Measurements from ENCODE around the gene EIF4E2.

EIF4E2 gene

DNA sequence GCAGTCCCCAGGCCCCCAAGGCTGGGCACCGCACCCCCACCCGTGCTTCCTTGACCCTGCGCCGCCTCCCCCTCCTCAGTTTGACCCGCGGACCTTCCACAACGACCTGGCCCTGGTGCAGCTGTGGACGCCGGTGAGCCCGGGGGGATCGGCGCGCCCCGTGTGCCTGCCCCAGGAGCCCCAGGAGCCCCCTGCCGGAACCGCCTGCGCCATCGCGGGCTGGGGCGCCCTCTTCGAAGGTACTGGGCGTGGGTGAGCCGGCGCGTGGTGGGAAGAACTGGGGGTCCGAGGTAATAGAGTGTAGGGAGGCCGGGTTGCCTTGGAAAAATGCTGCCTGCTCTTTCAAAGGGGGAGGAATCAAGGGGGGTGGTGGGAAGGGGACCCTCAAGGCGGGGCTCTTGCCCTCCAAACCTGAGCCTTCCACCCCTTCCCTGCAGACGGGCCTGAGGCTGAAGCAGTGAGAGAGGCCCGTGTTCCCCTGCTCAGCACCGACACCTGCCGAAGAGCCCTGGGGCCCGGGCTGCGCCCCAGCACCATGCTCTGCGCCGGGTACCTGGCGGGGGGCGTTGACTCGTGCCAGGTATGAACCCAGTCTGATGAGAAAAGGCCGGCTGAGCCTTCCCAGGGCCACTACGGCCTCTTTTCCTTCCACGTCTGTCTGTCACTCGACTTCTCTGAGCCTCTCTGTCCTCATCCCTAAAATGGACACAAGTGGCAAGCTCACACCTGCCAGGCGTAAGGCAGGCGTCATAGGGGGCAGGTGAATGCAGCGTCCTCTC is 27.7 kb upstream of the EIF4E2 start:
- Histone ChIP-seq H3K27ac (ENCODE audit: low read depth, low read length) (no peak overlapping the region), H4K12ac (ENCODE audit: low read depth, low read length) (no peak overlapping the region), H3K14ac (ENCODE audit: low read length) (no peak overlapping the region), H3K36me3 (ENCODE audit: control insufficient read depth in 1 of 2, insufficient read depth in 2 of 2, low read length in 2 of 2) (no peaks in the 10 kb centered on the region), H3K4ac (ENCODE audit: low read depth, low read length) (no peak overlapping the region), H3K4me1 (ENCODE audit: control insufficient read depth in 1 of 2, insufficient read depth in 2 of 2, low read length in 2 of 2) (peaks cover 0 to 6% of the 10 kb centered on the region in 2 experiments), H3K79me1 (ENCODE audit: low read length) (no peaks in the 10 kb centered on the region), H3K9ac (ENCODE audit: low read length) (no peak overlapping the region), H3K23ac (ENCODE audit: low read length) (no peak overlapping the region), H3K9me3 (ENCODE audit: insufficient read depth, low read depth, low read length) (peaks cover 2% of the 10 kb centered on the region), H2BK120ac (ENCODE audit: insufficient read depth, low read length, poor library complexity) (no peak overlapping the region), H3K27me3 (ENCODE audit: insufficient read depth, low read length) (peaks cover 29% of the 10 kb centered on the region), H3K79me2 (ENCODE audit: control insufficient read depth, insufficient read depth, low read length, poor library complexity) (no peaks in the 10 kb centered on the region), H4K91ac (ENCODE audit: low read depth, low read length) (no peak overlapping the region), H3K18ac (ENCODE audit: low read length) (no peak overlapping the region), H2BK5ac (ENCODE audit: low read depth, low read length, poor library complexity) (no peak overlapping the region), H2BK12ac (ENCODE audit: low read length) (no peak overlapping the region), H3K4me3 (ENCODE audit: low read depth, low read length) (no peak overlapping the region), H3K4me2 (ENCODE audit: low read length) (no peak overlapping the region), H4K8ac (ENCODE audit: low read depth, low read length) (no peak overlapping the region), H2AK5ac (ENCODE audit: low read length) (no peak overlapping the region), H2AFZ (ENCODE audit: insufficient read depth, low read length, poor library complexity) (no peak overlapping the region)
- WGBS (ENCODE audit: extremely low coverage, insufficient coverage, insufficient read length) = no CpG with 5 or more reads among the region's 46 CpGs
- no peak for DNase-seq

DNA sequence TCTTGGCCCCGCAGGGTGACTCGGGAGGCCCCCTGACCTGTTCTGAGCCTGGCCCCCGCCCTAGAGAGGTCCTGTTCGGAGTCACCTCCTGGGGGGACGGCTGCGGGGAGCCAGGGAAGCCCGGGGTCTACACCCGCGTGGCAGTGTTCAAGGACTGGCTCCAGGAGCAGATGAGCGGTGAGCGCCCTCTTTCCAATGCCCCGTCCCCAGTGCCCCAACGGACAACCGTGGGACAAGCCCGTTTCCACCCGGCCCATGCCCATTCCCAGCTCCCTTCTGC is 27.1 kb upstream of the EIF4E2 start:
- Histone ChIP-seq H3K36me3 (ENCODE audit: control insufficient read depth in 1 of 2, insufficient read depth in 2 of 2, low read length in 2 of 2) (no peaks in the 10 kb centered on the region), H3K79me1 (ENCODE audit: low read length) (no peaks in the 10 kb centered on the region), H4K12ac (ENCODE audit: low read depth, low read length) (no peak overlapping the region), H3K23ac (ENCODE audit: low read length) (no peak overlapping the region), H3K4me3 (ENCODE audit: low read depth, low read length) (peak overlapping the region; percentile 12), H2AFZ (ENCODE audit: insufficient read depth, low read length, poor library complexity) (no peak overlapping the region), H3K27me3 (ENCODE audit: insufficient read depth, low read length) (peaks cover 29% of the 10 kb centered on the region), H4K8ac (ENCODE audit: low read depth, low read length) (no peak overlapping the region), H3K18ac (ENCODE audit: low read length) (no peak overlapping the region), H2BK5ac (ENCODE audit: low read depth, low read length, poor library complexity) (no peak overlapping the region), H2AK5ac (ENCODE audit: low read length) (no peak overlapping the region), H4K91ac (ENCODE audit: low read depth, low read length) (no peak overlapping the region), H3K4me1 (ENCODE audit: control insufficient read depth in 1 of 2, insufficient read depth in 2 of 2, low read length in 2 of 2) (peaks cover 2 to 6% of the 10 kb centered on the region in 2 experiments), H3K79me2 (ENCODE audit: control insufficient read depth, insufficient read depth, low read length, poor library complexity) (no peaks in the 10 kb centered on the region), H3K27ac (ENCODE audit: low read depth, low read length) (no peak overlapping the region), H3K14ac (ENCODE audit: low read length) (no peak overlapping the region), H3K4me2 (ENCODE audit: low read length) (peak overlapping the region; percentile 79), H3K4ac (ENCODE audit: low read depth, low read length) (no peak overlapping the region), H3K9me3 (ENCODE audit: insufficient read depth, low read depth, low read length) (peaks cover 2% of the 10 kb centered on the region), H2BK12ac (ENCODE audit: low read length) (no peak overlapping the region), H3K9ac (ENCODE audit: low read length) (no peak overlapping the region), H2BK120ac (ENCODE audit: insufficient read depth, low read length, poor library complexity) (no peak overlapping the region)
- DNase-seq = no peak
- no CpG with 5 or more reads among the region's 16 CpGs for WGBS (ENCODE audit: extremely low coverage, insufficient coverage, insufficient read length)

DNA sequence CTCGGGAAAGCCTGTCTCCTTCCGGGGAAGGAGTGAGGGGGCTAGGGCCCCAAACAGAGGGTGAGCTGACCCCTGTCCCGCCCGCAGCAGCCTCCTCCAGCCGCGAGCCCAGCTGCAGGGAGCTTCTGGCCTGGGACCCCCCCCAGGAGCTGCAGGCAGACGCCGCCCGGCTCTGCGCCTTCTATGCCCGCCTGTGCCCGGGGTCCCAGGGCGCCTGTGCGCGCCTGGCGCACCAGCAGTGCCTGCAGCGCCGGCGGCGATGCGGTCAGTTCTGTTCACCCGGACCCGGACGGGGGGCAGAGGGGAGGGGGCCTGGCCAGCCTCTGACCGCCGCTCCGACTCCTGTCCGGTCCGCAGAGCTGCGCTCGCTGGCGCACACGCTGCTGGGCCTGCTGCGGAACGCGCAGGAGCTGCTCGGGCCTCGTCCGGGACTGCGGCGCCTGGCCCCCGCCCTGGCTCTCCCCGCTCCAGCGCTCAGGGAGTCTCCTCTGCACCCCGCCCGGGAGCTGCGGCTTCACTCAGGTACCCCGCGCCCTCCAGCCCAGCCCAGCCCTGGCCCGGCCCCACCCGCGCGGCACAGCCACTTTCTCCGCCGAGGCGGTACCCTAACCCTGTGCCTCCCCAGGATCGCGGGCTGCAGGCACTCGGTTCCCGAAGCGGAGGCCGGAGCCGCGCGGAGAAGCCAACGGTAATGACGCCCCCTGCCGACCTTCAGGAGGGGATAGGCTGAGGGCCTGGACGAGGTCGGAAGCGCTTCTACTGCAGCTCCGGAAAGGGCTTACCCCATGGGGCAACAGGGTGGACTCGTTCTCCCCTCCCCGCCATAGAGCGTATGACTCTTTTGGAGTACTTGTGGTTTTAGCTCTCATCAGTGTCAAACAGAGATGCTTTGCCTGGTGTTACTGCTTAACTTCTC is 26.5 kb upstream of the EIF4E2 start:
- Histone ChIP-seq H3K4me3 (ENCODE audit: low read depth, low read length) (peak overlapping the region; percentile 47), H3K4me1 (ENCODE audit: control insufficient read depth in 1 of 2, insufficient read depth in 2 of 2, low read length in 2 of 2) (peaks cover 2 to 6% of the 10 kb centered on the region in 2 experiments), H3K9ac (ENCODE audit: low read length) (no peak overlapping the region), H3K9me3 (ENCODE audit: insufficient read depth, low read depth, low read length) (peaks cover 2% of the 10 kb centered on the region), H2AK5ac (ENCODE audit: low read length) (no peak overlapping the region), H3K14ac (ENCODE audit: low read length) (no peak overlapping the region), H4K91ac (ENCODE audit: low read depth, low read length) (no peak overlapping the region), H4K12ac (ENCODE audit: low read depth, low read length) (no peak overlapping the region), H3K4me2 (ENCODE audit: low read length) (peak overlapping the region; percentile 79), H2BK120ac (ENCODE audit: insufficient read depth, low read length, poor library complexity) (no peak overlapping the region), H3K4ac (ENCODE audit: low read depth, low read length) (no peak overlapping the region), H3K79me2 (ENCODE audit: control insufficient read depth, insufficient read depth, low read length, poor library complexity) (no peaks in the 10 kb centered on the region), H3K36me3 (ENCODE audit: control insufficient read depth in 1 of 2, insufficient read depth in 2 of 2, low read length in 2 of 2) (no peaks in the 10 kb centered on the region), H2BK5ac (ENCODE audit: low read depth, low read length, poor library complexity) (no peak overlapping the region), H3K27ac (ENCODE audit: low read depth, low read length) (no peak overlapping the region), H3K23ac (ENCODE audit: low read length) (no peak overlapping the region), H3K27me3 (ENCODE audit: insufficient read depth, low read length) (peaks cover 29% of the 10 kb centered on the region), H3K18ac (ENCODE audit: low read length) (no peak overlapping the region), H3K79me1 (ENCODE audit: low read length) (no peaks in the 10 kb centered on the region), H2AFZ (ENCODE audit: insufficient read depth, low read length, poor library complexity) (peak overlapping the region; percentile 35), H4K8ac (ENCODE audit: low read depth, low read length) (no peak overlapping the region), H2BK12ac (ENCODE audit: low read length) (no peak overlapping the region)
- WGBS (ENCODE audit: extremely low coverage, insufficient coverage, insufficient read length) = no CpG with 5 or more reads among the region's 75 CpGs
- peak in 1 of 2 donors; percentile 13 for DNase-seq

DNA sequence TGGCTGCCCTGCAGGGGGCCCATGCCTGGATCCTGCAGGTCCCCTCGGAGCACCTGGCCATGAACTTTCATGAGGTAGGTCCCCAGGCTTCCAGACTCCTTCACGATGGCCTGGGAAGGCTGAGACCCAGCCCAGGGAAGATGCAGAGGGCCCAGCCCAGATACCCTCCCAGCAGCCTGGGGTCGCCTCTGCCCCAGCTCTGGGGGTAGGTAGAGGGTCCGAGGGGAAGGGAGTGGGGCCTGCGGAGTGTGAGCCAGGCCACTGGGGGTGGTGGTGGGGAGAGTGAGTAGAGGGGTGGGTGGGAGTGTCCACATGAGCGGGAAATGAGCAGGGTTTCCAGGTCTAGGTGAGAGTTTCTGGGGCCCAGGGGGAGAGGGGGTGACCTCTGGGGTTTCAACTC is 25.7 kb upstream of the EIF4E2 start:
- Histone ChIP-seq H3K36me3 (ENCODE audit: control insufficient read depth in 1 of 2, insufficient read depth in 2 of 2, low read length in 2 of 2) (no peaks in the 10 kb centered on the region), H3K9ac (ENCODE audit: low read length) (no peak overlapping the region), H3K23ac (ENCODE audit: low read length) (no peak overlapping the region), H4K12ac (ENCODE audit: low read depth, low read length) (no peak overlapping the region), H4K91ac (ENCODE audit: low read depth, low read length) (no peak overlapping the region), H3K27ac (ENCODE audit: low read depth, low read length) (no peak overlapping the region), H3K4me2 (ENCODE audit: low read length) (no peak overlapping the region), H3K18ac (ENCODE audit: low read length) (no peak overlapping the region), H3K9me3 (ENCODE audit: insufficient read depth, low read depth, low read length) (peaks cover 2% of the 10 kb centered on the region), H2AK5ac (ENCODE audit: low read length) (no peak overlapping the region), H2BK120ac (ENCODE audit: insufficient read depth, low read length, poor library complexity) (no peak overlapping the region), H3K79me2 (ENCODE audit: control insufficient read depth, insufficient read depth, low read length, poor library complexity) (no peaks in the 10 kb centered on the region), H3K4me3 (ENCODE audit: low read depth, low read length) (no peak overlapping the region), H2BK12ac (ENCODE audit: low read length) (no peak overlapping the region), H3K4me1 (ENCODE audit: control insufficient read depth in 1 of 2, insufficient read depth in 2 of 2, low read length in 2 of 2) (peaks cover 2 to 6% of the 10 kb centered on the region in 2 experiments), H3K14ac (ENCODE audit: low read length) (no peak overlapping the region), H4K8ac (ENCODE audit: low read depth, low read length) (no peak overlapping the region), H2AFZ (ENCODE audit: insufficient read depth, low read length, poor library complexity) (no peak overlapping the region), H3K79me1 (ENCODE audit: low read length) (no peaks in the 10 kb centered on the region), H3K4ac (ENCODE audit: low read depth, low read length) (no peak overlapping the region), H2BK5ac (ENCODE audit: low read depth, low read length, poor library complexity) (no peak overlapping the region), H3K27me3 (ENCODE audit: insufficient read depth, low read length) (peaks cover 29% of the 10 kb centered on the region)
- DNase-seq = no peak
- no CpG with 5 or more reads among the region's 6 CpGs for WGBS (ENCODE audit: extremely low coverage, insufficient coverage, insufficient read length)
